ENCODE results near the gene SMIM35.

Gene SMIM35

DNA sequence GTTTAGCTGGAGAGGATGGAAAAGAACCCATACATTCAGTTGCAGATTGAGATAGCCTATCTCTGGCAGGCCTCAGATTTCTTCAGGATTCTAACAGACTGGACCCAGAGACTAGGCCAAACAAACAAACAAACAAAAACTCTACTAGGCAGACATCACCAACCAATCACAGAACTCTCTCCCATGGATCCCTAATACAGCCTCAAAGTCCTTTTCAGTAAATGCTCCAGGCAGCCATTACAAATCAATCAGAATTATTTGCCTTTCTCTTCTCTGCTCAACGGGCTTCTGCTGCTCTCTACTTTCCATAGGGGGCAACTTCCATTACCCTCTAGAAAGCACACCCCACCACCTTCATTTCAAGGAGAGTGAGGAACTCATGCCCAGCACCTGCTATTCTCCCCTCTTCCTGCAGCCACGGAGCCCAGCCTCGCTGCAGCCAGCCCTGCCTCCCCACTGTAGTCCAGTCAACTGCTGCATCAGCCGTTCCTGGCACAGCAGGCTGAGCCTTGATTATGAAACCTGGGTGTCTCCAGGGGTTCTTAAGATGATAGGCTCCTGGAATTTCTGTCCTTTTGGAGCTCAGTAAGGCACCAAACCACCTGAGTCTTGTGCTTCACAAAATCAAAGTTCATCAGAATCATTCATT, 19.0 kb upstream of the SMIM35 start:
- Histone ChIP-seq H3K4me1 (ENCODE audit: control insufficient read depth, insufficient read depth, low read length) (peaks cover 13% of the 10 kb centered on the region), H3K4me3 (ENCODE audit: low read length) (no peak overlapping the region), H3K36me3 (ENCODE audit: control insufficient read depth, insufficient read depth, low read length, severe bottlenecking) (no peaks in the 10 kb centered on the region), H3K9ac (ENCODE audit: low read length) (no peak overlapping the region), H3K9me3 (ENCODE audit: control insufficient read depth, low read length) (no peaks in the 10 kb centered on the region), H3K27me3 (replicated peaks; ENCODE audit: control insufficient read depth, insufficient read depth, low read length) (peaks cover 11% of the 10 kb centered on the region)
- no peak for DNase-seq (ENCODE audit: low read depth)

DNA sequence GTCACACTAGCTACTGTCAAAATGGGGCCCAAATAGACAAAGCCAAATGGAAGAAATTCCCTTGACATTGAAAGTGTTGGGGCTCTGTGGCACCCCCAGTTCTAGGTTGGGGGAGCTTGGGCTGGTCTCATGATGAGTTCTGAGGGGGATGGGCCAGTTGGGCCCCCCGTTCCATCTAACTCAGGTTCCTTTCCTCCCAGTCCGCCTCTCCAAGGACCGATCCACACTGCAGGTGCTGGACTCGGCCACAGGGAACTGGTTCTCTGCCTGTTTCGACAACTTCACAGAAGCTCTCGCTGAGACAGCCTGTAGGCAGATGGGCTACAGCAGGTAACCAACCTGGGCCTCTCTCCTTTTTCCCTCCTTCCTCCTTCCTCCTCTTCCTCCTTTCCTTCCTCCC, 17.7 kb upstream of the SMIM35 start:
- Histone ChIP-seq H3K4me1 (ENCODE audit: control insufficient read depth, insufficient read depth, low read length) (peaks cover 25% of the 10 kb centered on the region), H3K4me3 (ENCODE audit: low read length) (no peak overlapping the region), H3K27me3 (replicated peaks; ENCODE audit: control insufficient read depth, insufficient read depth, low read length) (peaks cover 11% of the 10 kb centered on the region), H3K9ac (ENCODE audit: low read length) (no peak overlapping the region), H3K9me3 (ENCODE audit: control insufficient read depth, low read length) (no peaks in the 10 kb centered on the region), H3K36me3 (ENCODE audit: control insufficient read depth, insufficient read depth, low read length, severe bottlenecking) (no peaks in the 10 kb centered on the region)
- DNase-seq (ENCODE audit: low read depth): no peak

DNA sequence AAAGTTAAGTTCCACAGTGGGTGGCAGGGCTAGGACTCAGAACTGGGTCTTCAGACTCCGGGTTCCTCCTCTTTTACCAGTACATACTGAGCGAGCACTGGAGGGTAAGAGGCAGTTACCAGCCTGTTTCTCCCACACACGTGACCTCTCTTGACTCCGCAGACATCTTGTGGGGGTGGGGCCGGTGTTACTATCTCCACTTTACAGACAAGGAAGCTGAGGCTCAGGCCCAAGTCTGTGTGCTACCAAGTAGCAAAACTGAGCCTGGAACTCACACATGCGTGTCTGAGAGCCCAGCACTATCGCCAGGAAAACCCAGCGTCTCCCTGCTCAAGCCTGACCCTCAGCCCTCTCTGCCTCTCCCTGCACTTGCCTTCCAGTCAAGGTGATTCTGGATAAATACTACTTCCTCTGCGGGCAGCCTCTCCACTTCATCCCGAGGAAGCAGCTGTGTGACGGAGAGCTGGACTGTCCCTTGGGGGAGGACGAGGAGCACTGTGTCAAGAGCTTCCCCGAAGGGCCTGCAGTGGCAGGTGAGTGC, 16.0 kb upstream of the SMIM35 start:
- DNase-seq (ENCODE audit: low read depth): no peak
- Histone ChIP-seq H3K4me3 (ENCODE audit: low read length) (no peak overlapping the region), H3K9me3 (ENCODE audit: control insufficient read depth, low read length) (no peaks in the 10 kb centered on the region), H3K27me3 (replicated peaks; ENCODE audit: control insufficient read depth, insufficient read depth, low read length) (peaks cover 21% of the 10 kb centered on the region), H3K4me1 (ENCODE audit: control insufficient read depth, insufficient read depth, low read length) (peaks cover 21% of the 10 kb centered on the region), H3K36me3 (ENCODE audit: control insufficient read depth, insufficient read depth, low read length, severe bottlenecking) (no peaks in the 10 kb centered on the region), H3K9ac (ENCODE audit: low read length) (no peak overlapping the region)

DNA sequence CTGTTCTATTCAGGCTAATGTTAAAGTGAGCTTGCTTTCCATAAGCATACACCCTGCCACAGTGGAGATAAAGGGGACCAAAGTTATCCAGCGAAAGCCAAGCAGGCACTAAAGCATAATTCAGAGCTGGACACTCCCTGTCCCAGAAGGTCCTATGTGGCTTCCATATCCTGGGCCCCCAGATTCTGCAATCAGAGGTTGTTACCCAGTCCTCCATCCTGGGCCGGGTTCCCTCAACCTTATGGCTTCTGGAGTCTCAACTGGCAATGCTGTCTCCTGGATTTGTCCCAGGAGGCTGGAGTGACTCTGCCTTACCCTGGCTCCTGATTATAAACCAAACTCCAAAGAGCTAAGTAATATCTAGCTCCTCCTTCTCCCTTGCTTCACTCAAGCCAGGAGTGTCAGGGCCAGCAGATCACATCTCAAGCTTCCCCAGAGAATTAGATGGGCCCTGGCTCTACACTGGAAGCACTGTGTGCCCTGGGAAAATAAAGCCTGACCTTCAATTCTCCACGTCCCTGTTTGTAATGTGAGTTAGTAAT, 14.0 kb upstream of the SMIM35 start:
- no peaks in the 10 kb centered on the region for H3K36me3 ChIP-seq (ENCODE audit: control insufficient read depth, insufficient read depth, low read length, severe bottlenecking)
- no peak overlapping the region for H3K9ac ChIP-seq (ENCODE audit: low read length)
- peaks cover 29% of the 10 kb centered on the region for H3K27me3 ChIP-seq (replicated peaks; ENCODE audit: control insufficient read depth, insufficient read depth, low read length)
- no peaks in the 10 kb centered on the region for H3K9me3 ChIP-seq (ENCODE audit: control insufficient read depth, low read length)
- no peak for DNase-seq (ENCODE audit: low read depth)
- peaks cover 27% of the 10 kb centered on the region for H3K4me1 ChIP-seq (ENCODE audit: control insufficient read depth, insufficient read depth, low read length)
- no peak overlapping the region for H3K4me3 ChIP-seq (ENCODE audit: low read length)

GRCh38 chr11:118099838-118100556, 13.2 kb upstream of the SMIM35 start:
- no peak for DNase-seq (ENCODE audit: low read depth)
- H3K9ac ChIP-seq (ENCODE audit: low read length): no peak overlapping the region
- no peak overlapping the region for H3K4me3 ChIP-seq (ENCODE audit: low read length)
- no peaks in the 10 kb centered on the region for H3K9me3 ChIP-seq (ENCODE audit: control insufficient read depth, low read length)
- H3K36me3 ChIP-seq (ENCODE audit: control insufficient read depth, insufficient read depth, low read length, severe bottlenecking): no peaks in the 10 kb centered on the region
- peaks cover 27% of the 10 kb centered on the region for H3K4me1 ChIP-seq (ENCODE audit: control insufficient read depth, insufficient read depth, low read length)
- H3K27me3 ChIP-seq (replicated peaks; ENCODE audit: control insufficient read depth, insufficient read depth, low read length): peaks cover 31% of the 10 kb centered on the region

GRCh38 chr11:118098996-118099837, 12.5 kb upstream of the SMIM35 start:
- DNase-seq (ENCODE audit: low read depth): no peak
- Histone ChIP-seq H3K4me3 (ENCODE audit: low read length) (no peak overlapping the region), H3K27me3 (replicated peaks; ENCODE audit: control insufficient read depth, insufficient read depth, low read length) (peaks cover 28% of the 10 kb centered on the region), H3K36me3 (ENCODE audit: control insufficient read depth, insufficient read depth, low read length, severe bottlenecking) (no peaks in the 10 kb centered on the region), H3K9ac (ENCODE audit: low read length) (no peak overlapping the region), H3K9me3 (ENCODE audit: control insufficient read depth, low read length) (no peaks in the 10 kb centered on the region), H3K4me1 (ENCODE audit: control insufficient read depth, insufficient read depth, low read length) (peaks cover 27% of the 10 kb centered on the region)

DNA sequence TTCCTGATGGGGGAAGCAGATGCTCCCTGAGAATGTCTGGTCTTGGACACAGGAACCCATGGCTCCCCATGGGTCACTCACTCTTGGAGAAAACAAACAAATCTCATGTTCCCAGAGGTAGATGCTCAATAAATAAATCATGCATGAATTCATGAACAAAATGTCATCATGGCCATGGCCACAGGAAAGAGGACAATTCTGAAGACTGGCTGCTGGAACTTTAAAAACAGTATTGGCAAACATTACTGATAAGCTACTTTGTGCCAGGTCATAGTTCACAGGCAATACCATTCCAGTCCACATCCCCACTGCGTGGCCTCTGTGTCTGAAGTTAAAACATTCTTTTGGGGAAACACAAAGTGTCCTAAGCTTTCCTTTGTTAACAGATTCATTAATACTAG, 9.2 kb upstream of the SMIM35 start:
- no peaks in the 10 kb centered on the region for H3K36me3 ChIP-seq (ENCODE audit: control insufficient read depth, insufficient read depth, low read length, severe bottlenecking)
- peaks cover 33% of the 10 kb centered on the region for H3K27me3 ChIP-seq (replicated peaks; ENCODE audit: control insufficient read depth, insufficient read depth, low read length)
- no peak for DNase-seq (ENCODE audit: low read depth)
- peaks cover 9% of the 10 kb centered on the region for H3K9me3 ChIP-seq (ENCODE audit: control insufficient read depth, low read length)
- peaks cover 24% of the 10 kb centered on the region for H3K4me1 ChIP-seq (ENCODE audit: control insufficient read depth, insufficient read depth, low read length)
- H3K9ac ChIP-seq (ENCODE audit: low read length): no peak overlapping the region
- H3K4me3 ChIP-seq (ENCODE audit: low read length): no peak overlapping the region

DNA sequence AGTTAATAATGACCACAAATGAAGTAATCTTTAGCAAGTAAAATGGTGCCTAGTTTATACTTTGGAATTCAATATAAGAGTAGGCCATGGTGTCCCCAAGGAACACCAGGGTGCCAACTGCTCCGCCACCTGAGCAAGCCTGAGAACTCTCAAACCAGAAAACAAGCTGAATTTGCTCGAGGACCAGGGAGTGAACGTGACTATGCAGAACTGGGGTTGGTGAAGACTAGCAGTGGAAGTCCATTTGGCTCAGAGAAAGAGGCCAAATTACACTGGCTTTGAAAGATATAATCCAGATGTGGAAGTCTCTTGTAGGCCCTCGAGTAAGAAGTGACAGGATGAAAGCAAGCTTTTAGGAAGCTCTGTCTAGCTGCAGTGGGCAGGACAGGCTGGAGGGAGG, 8.7 kb upstream of the SMIM35 start:
- H3K9ac ChIP-seq (ENCODE audit: low read length): no peak overlapping the region
- DNase-seq (ENCODE audit: low read depth): no peak
- peaks cover 19% of the 10 kb centered on the region for H3K4me1 ChIP-seq (ENCODE audit: control insufficient read depth, insufficient read depth, low read length)
- H3K9me3 ChIP-seq (ENCODE audit: control insufficient read depth, low read length): peaks cover 11% of the 10 kb centered on the region
- H3K4me3 ChIP-seq (ENCODE audit: low read length): no peak overlapping the region
- H3K27me3 ChIP-seq (replicated peaks; ENCODE audit: control insufficient read depth, insufficient read depth, low read length): peaks cover 35% of the 10 kb centered on the region
- no peaks in the 10 kb centered on the region for H3K36me3 ChIP-seq (ENCODE audit: control insufficient read depth, insufficient read depth, low read length, severe bottlenecking)

GRCh38 chr11:118092907-118093571, 6.3 kb upstream of the SMIM35 start:
- DNase-seq (ENCODE audit: low read depth): no peak

DNA sequence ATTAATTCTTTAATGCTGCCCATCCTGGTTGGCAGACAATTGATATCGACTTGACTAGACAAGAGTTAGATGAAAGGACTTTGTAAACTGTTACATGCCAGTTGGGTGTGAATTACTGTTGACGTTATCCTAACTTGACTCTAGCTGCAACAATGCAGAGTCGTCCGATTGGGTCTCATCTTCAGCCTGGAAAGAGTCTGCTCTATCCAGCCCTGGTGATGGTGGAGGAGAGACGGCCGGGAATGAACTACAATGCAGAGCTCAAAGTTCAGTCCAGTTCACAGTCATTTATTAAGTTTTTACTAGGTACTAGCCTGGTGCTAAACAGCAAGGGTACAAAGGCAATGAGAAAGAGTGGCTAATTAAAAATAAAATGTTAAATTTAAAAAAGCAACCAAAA, 4.9 kb upstream of the SMIM35 start:
- no peak overlapping the region for H3K9ac ChIP-seq (ENCODE audit: low read length)
- peaks cover 17% of the 10 kb centered on the region for H3K27me3 ChIP-seq (replicated peaks; ENCODE audit: control insufficient read depth, insufficient read depth, low read length)
- H3K9me3 ChIP-seq (ENCODE audit: control insufficient read depth, low read length): peaks cover 40% of the 10 kb centered on the region
- no peak for DNase-seq (ENCODE audit: low read depth)
- no peaks in the 10 kb centered on the region for H3K36me3 ChIP-seq (ENCODE audit: control insufficient read depth, insufficient read depth, low read length, severe bottlenecking)
- H3K4me3 ChIP-seq (ENCODE audit: low read length): no peak overlapping the region
- H3K4me1 ChIP-seq (ENCODE audit: control insufficient read depth, insufficient read depth, low read length): peaks cover 10% of the 10 kb centered on the region

More at GRCh38 chr11:118092907-118093571, 6.3 kb upstream of the SMIM35 start:
- Histone ChIP-seq H3K27me3 (replicated peaks; ENCODE audit: control insufficient read depth, insufficient read depth, low read length) (peaks cover 26% of the 10 kb centered on the region), H3K9ac (ENCODE audit: low read length) (no peak overlapping the region), H3K9me3 (ENCODE audit: control insufficient read depth, low read length) (peaks cover 27% of the 10 kb centered on the region), H3K36me3 (ENCODE audit: control insufficient read depth, insufficient read depth, low read length, severe bottlenecking) (no peaks in the 10 kb centered on the region), H3K4me3 (ENCODE audit: low read length) (no peak overlapping the region), H3K4me1 (ENCODE audit: control insufficient read depth, insufficient read depth, low read length) (peaks cover 10% of the 10 kb centered on the region)
